ENCODE data around the gene REST. TPM values are rescaled to one million over a fixed set of nuclear protein-coding genes. Genes with fewer than 3 reads are reported as not detected.

REST gene
- total RNA-seq, 1 donor from 2014 or later = 25.0 TPM

Other genes starting within 250 kb of the REST start
- gene HOPX, start 226.6 kb upstream of the REST start, total RNA-seq = 59.3 TPM
- not detected for gene SPINK2, start 86.2 kb upstream of the REST start, total RNA-seq
- 11.5 TPM for gene NOA1, start 69.7 kb downstream of the REST start, total RNA-seq
- 69.1 TPM for gene POLR2B, start 71.0 kb downstream of the REST start, total RNA-seq
- 862 TPM for gene IGFBP7, start 202.5 kb downstream of the REST start, total RNA-seq

Data from Right ventricle myocardium inferior (tissue), 1 donor.